WTC11 (cell line): Measurements from ENCODE around the gene PSMB10. TPM values are rescaled to one million over a fixed set of nuclear protein-coding genes. Genes with fewer than 3 reads are reported as not detected.

Experiments
- ATAC-seq: fragments of 200-7000 bp; cut with Tn5 transposase; 2 replicates; pipeline ENCODE4 v1.10.0; 2021; ENCODE audit warnings: mild to moderate bottlenecking, moderate library complexity
- CTCF ChIA-PET: fragments of 300-600 bp; sonication (Branson Sonifier 250); formaldehyde crosslinking; loops from one replicate; lab custom pipeline; 2021; ENCODE audit warnings: antibody characterized with exemption; lab: Charles Lee
- POLR2A ChIA-PET: fragments of 350-600 bp; sonication (Branson Sonifier 250); formaldehyde crosslinking; loops from one replicate; lab custom pipeline; 2021; ENCODE audit warnings: antibody characterized with exemption; lab: Charles Lee
- DNase-seq: peaks from one replicate; pipeline ENCODE4 v3.0.0; 2021; ENCODE audit warnings: low spot score
- H3K27ac Mint-ChIP-seq: 2 replicates; pipeline ENCODE4 v1.8.0; 2021; ENCODE audit warnings: mixed read lengths
- H3K27me3 Mint-ChIP-seq: 2 replicates; pipeline ENCODE4 v1.8.0; 2021; ENCODE audit warnings: low read depth, mild to moderate bottlenecking, moderate library complexity, mixed read lengths
- H3K36me3 Mint-ChIP-seq: 2 replicates; pipeline ENCODE4 v1.8.0; 2021; ENCODE audit warnings: mixed read lengths
- H3K4me1 Mint-ChIP-seq: 2 replicates; pipeline ENCODE4 v1.8.0; 2022; ENCODE audit warnings: mixed read lengths
- H3K4me3 Mint-ChIP-seq: 2 replicates; pipeline ENCODE4 v1.8.0; 2021; ENCODE audit warnings: mild to moderate bottlenecking, moderate library complexity, mixed read lengths
- H3K9me3 Mint-ChIP-seq: 2 replicates; pipeline ENCODE4 v1.8.0; 2021; ENCODE audit warnings: mixed read lengths
- GTF2I ChIP-seq: fragments of 250-450 bp; sonication (Bioruptor Pico); conservative IDR thresholded peaks from 2 replicates; pipeline ENCODE4 v1.4.0; 2021; ENCODE audit warnings: mild to moderate bottlenecking
- NR1H2 ChIP-seq: sonication (generic); formaldehyde crosslinking; IDR thresholded peaks from 2 replicates; pipeline ENCODE4 v1.9.0; 2021; ENCODE audit warnings: mild to moderate bottlenecking, moderate library complexity, missing genetic modification reagents
- RELA ChIP-seq: sonication (generic); formaldehyde crosslinking; IDR thresholded peaks from 2 replicates; pipeline ENCODE4 v1.8.1; 2022; ENCODE audit warnings: missing genetic modification reagents, mild to moderate bottlenecking, borderline replicate concordance
- TEAD1 ChIP-seq: sonication (generic); formaldehyde crosslinking; IDR thresholded peaks from 2 replicates; pipeline ENCODE4 v1.8.0; 2022; ENCODE audit warnings: mild to moderate bottlenecking, missing genetic modification reagents
- TP53 ChIP-seq: sonication (generic); formaldehyde crosslinking; IDR thresholded peaks from 2 replicates; pipeline ENCODE4 v1.8.1; 2023; ENCODE audit warnings: mild to moderate bottlenecking, missing genetic modification reagents
- ZNF219 ChIP-seq: sonication (generic); formaldehyde crosslinking; IDR thresholded peaks from 2 replicates; pipeline ENCODE4 v1.8.0; 2023; ENCODE audit warnings: missing genetic modification reagents, mild to moderate bottlenecking, borderline replicate concordance
- ZNF317 ChIP-seq: sonication (generic); formaldehyde crosslinking; IDR thresholded peaks from 2 replicates; pipeline ENCODE4 v1.8.1; 2023; ENCODE audit warnings: low read depth, mild to moderate bottlenecking, moderate library complexity, missing genetic modification reagents, borderline replicate concordance
- ZSCAN18 ChIP-seq: fragments of 250-450 bp; sonication (Bioruptor Pico); IDR thresholded peaks from 2 replicates; pipeline ENCODE4 v2.1.2; 2022; ENCODE audit warnings: mild to moderate bottlenecking, moderate library complexity
- total RNA-seq: library from RNA; stranded (reverse); gene quantifications from 3 replicates; pipeline ENCODE4 v1.2.3, GENCODE V29; 2021
- TF ChIP-seq, protein P1 (sequence below): sonication (generic); formaldehyde crosslinking; IDR thresholded peaks from 2 replicates; pipeline ENCODE4 v1.8.1; 2023; ENCODE audit warnings: mild to moderate bottlenecking, missing genetic modification reagents, borderline replicate concordance
- TF ChIP-seq, protein P2 (sequence below): fragments of 250-450 bp; sonication (Bioruptor Pico); IDR thresholded peaks from 2 replicates; pipeline ENCODE4 v1.9.0; 2021; ENCODE audit warnings: mild to moderate bottlenecking
- TF ChIP-seq, protein P3 (sequence below): sonication (generic); formaldehyde crosslinking; IDR thresholded peaks from 2 replicates; pipeline ENCODE4 v1.8.0; 2023; ENCODE audit warnings: mild to moderate bottlenecking, missing genetic modification reagents
- TF ChIP-seq, protein P4 (sequence below): sonication (generic); formaldehyde crosslinking; conservative IDR thresholded peaks from 2 replicates; pipeline ENCODE4 v1.8.1; 2023; ENCODE audit warnings: mild to moderate bottlenecking, low read depth, missing genetic modification reagents, moderate library complexity

Gene PSMB10
- total RNA-seq, 1 experiment from 2014 or later: 40.9 TPM

- ChIA-PET CTCF (interaction anchor here (0.9 to 1.5 kb wide), 2 partner anchors 12 to 87 kb away, joined by 4 read pairs; no protein-coding TSS in a partner anchor), POLR2A (no interaction called here)
- DNase-seq (no peak), ATAC-seq (no peak)
- H3K4me3 Mint-ChIP-seq: no peak overlapping the region
- no peaks in the 10 kb centered on the region for H3K4me1 Mint-ChIP-seq
- TF ChIP-seq, protein P1, sequence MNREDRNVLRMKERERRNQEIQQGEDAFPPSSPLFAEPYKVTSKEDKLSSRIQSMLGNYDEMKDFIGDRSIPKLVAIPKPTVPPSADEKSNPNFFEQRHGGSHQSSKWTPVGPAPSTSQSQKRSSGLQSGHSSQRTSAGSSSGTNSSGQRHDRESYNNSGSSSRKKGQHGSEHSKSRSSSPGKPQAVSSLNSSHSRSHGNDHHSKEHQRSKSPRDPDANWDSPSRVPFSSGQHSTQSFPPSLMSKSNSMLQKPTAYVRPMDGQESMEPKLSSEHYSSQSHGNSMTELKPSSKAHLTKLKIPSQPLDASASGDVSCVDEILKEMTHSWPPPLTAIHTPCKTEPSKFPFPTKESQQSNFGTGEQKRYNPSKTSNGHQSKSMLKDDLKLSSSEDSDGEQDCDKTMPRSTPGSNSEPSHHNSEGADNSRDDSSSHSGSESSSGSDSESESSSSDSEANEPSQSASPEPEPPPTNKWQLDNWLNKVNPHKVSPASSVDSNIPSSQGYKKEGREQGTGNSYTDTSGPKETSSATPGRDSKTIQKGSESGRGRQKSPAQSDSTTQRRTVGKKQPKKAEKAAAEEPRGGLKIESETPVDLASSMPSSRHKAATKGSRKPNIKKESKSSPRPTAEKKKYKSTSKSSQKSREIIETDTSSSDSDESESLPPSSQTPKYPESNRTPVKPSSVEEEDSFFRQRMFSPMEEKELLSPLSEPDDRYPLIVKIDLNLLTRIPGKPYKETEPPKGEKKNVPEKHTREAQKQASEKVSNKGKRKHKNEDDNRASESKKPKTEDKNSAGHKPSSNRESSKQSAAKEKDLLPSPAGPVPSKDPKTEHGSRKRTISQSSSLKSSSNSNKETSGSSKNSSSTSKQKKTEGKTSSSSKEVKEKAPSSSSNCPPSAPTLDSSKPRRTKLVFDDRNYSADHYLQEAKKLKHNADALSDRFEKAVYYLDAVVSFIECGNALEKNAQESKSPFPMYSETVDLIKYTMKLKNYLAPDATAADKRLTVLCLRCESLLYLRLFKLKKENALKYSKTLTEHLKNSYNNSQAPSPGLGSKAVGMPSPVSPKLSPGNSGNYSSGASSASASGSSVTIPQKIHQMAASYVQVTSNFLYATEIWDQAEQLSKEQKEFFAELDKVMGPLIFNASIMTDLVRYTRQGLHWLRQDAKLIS (CRISPR knock-in tag): no peak
- TF ChIP-seq ZSCAN18 (CRISPR knock-in tag) (no peak), ZNF219 (CRISPR knock-in tag) (no peak)
- TF ChIP-seq, protein P2, sequence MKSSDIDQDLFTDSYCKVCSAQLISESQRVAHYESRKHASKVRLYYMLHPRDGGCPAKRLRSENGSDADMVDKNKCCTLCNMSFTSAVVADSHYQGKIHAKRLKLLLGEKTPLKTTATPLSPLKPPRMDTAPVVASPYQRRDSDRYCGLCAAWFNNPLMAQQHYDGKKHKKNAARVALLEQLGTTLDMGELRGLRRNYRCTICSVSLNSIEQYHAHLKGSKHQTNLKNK (CRISPR knock-in tag): no peak
- peaks cover 46% of the 10 kb centered on the region for H3K36me3 Mint-ChIP-seq
- no peaks in the 10 kb centered on the region for H3K9me3 Mint-ChIP-seq
- no peak overlapping the region for H3K27ac Mint-ChIP-seq
- no peaks in the 10 kb centered on the region for H3K27me3 Mint-ChIP-seq
Measured at GRCh38 chr16:67953641-67954375, 17.2 kb upstream of the PSMB10 start.

- POLR2A ChIA-PET: no interaction called here
- H3K4me1 Mint-ChIP-seq: no peaks in the 10 kb centered on the region
- no peak for ATAC-seq
- H3K27me3 Mint-ChIP-seq: no peaks in the 10 kb centered on the region
- TF ChIP-seq GTF2I: no peak
- TF ChIP-seq, protein P3, sequence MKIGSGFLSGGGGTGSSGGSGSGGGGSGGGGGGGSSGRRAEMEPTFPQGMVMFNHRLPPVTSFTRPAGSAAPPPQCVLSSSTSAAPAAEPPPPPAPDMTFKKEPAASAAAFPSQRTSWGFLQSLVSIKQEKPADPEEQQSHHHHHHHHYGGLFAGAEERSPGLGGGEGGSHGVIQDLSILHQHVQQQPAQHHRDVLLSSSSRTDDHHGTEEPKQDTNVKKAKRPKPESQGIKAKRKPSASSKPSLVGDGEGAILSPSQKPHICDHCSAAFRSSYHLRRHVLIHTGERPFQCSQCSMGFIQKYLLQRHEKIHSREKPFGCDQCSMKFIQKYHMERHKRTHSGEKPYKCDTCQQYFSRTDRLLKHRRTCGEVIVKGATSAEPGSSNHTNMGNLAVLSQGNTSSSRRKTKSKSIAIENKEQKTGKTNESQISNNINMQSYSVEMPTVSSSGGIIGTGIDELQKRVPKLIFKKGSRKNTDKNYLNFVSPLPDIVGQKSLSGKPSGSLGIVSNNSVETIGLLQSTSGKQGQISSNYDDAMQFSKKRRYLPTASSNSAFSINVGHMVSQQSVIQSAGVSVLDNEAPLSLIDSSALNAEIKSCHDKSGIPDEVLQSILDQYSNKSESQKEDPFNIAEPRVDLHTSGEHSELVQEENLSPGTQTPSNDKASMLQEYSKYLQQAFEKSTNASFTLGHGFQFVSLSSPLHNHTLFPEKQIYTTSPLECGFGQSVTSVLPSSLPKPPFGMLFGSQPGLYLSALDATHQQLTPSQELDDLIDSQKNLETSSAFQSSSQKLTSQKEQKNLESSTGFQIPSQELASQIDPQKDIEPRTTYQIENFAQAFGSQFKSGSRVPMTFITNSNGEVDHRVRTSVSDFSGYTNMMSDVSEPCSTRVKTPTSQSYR (CRISPR knock-in tag): no peak
- no peak for TF ChIP-seq RELA (CRISPR knock-in tag)
- TF ChIP-seq TEAD1 (CRISPR knock-in tag): no peak
- no peak for TF ChIP-seq TP53 (CRISPR knock-in tag)
- no peak for TF ChIP-seq NR1H2 (CRISPR knock-in tag)
- TF ChIP-seq, protein P4, sequence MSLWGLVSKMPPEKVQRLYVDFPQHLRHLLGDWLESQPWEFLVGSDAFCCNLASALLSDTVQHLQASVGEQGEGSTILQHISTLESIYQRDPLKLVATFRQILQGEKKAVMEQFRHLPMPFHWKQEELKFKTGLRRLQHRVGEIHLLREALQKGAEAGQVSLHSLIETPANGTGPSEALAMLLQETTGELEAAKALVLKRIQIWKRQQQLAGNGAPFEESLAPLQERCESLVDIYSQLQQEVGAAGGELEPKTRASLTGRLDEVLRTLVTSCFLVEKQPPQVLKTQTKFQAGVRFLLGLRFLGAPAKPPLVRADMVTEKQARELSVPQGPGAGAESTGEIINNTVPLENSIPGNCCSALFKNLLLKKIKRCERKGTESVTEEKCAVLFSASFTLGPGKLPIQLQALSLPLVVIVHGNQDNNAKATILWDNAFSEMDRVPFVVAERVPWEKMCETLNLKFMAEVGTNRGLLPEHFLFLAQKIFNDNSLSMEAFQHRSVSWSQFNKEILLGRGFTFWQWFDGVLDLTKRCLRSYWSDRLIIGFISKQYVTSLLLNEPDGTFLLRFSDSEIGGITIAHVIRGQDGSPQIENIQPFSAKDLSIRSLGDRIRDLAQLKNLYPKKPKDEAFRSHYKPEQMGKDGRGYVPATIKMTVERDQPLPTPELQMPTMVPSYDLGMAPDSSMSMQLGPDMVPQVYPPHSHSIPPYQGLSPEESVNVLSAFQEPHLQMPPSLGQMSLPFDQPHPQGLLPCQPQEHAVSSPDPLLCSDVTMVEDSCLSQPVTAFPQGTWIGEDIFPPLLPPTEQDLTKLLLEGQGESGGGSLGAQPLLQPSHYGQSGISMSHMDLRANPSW: no peak
- no peak for TF ChIP-seq ZNF317 (CRISPR knock-in tag)
- TF ChIP-seq, all 79 proteins: peak for 0
- no peak for DNase-seq
- Mint-ChIP-seq H3K36me3 (peaks cover 40% of the 10 kb centered on the region), H3K4me3 (no peak overlapping the region), H3K27ac (no peak overlapping the region), H3K9me3 (no peaks in the 10 kb centered on the region)
- CTCF ChIA-PET: interaction anchor here (0.7 kb wide), 1 partner anchor 11 kb away, joined by 3 read pairs; no protein-coding TSS in a partner anchor
Measured at GRCh38 chr16:67951485-67951884, 14.8 kb upstream of the PSMB10 start.
